Islet of Langerhans (tissue), 1 donor: Measurements from ENCODE around the gene ARHGAP24.

Experiments used
- FAIRE-seq: peaks from one replicate; lab custom pipeline; 2011; peaks lifted over from hg19 to GRCh38; lab: Jason Lieb, UNC

The ARHGAP24 gene

GRCh38 chr4:86026720-86027119, 551.8 kb downstream of the ARHGAP24 start:
- FAIRE-seq, result no peak

- FAIRE-seq, result no peak
Measured at GRCh38 chr4:86031927-86032326, 557.0 kb downstream of the ARHGAP24 start.

- no peak for FAIRE-seq
Measured at GRCh38 chr4:86032476-86033022, 557.6 kb downstream of the ARHGAP24 start.

- no peak for FAIRE-seq
Measured at GRCh38 chr4:86033171-86033570, 558.2 kb downstream of the ARHGAP24 start.

- FAIRE-seq, result no peak
Measured at GRCh38 chr4:86034616-86035015, 559.7 kb downstream of the ARHGAP24 start.

GRCh38 chr4:86035688-86036087, 560.7 kb downstream of the ARHGAP24 start:
- no peak for FAIRE-seq

- FAIRE-seq, result no peak
Measured at GRCh38 chr4:86036736-86037135, 561.8 kb downstream of the ARHGAP24 start.

- FAIRE-seq, result peak; percentile 56
Measured at GRCh38 chr4:86038037-86038436, 563.1 kb downstream of the ARHGAP24 start.

- FAIRE-seq, result peak; percentile 97
Measured at GRCh38 chr4:86043755-86044592, 569.0 kb downstream of the ARHGAP24 start.

- no peak for FAIRE-seq
Measured at GRCh38 chr4:86044593-86044985, 569.6 kb downstream of the ARHGAP24 start.

GRCh38 chr4:86048426-86048825, 573.5 kb downstream of the ARHGAP24 start:
- FAIRE-seq, result no peak

GRCh38 chr4:86050496-86050895, 575.5 kb downstream of the ARHGAP24 start:
- no peak for FAIRE-seq
